Hypothalamus (tissue), 51 donors: ENCODE measurements around the gene RABGAP1L.
"Not testable (repeated sequence)": the region's sequence is repeated elsewhere in the genome, so short reads cannot be mapped to it uniquely, and the experiment has no call there.

Source experiments
- DNase-seq, 51 donors: peaks; one replicate each; lab custom pipeline; 2025; lab: John Stamatoyannopoulos, UW

RABGAP1L gene

GRCh38 chr1:174643206-174643605 lies 483.9 kb downstream of the RABGAP1L start:
- DNase-seq: no peak

DNA sequence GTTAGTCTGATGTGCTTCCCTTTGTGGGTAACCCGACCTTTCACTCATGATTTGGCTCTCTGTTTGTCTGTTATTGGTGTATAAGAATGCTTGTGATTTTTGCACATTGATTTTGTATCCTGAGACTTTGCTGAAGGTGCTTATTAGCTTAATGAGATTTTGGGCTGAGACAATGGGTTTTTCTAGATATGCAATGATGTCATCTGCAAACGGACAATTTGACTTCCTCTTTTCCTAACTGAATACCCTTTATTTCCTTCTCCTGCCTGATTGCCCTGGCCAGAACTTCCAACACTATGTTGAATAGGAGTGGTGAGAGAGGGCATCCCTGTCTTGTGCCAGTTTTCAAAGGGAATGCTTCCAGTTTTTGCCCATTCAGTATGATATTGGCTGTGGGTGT lies 490.3 kb downstream of the RABGAP1L start:
- DNase-seq: not testable (repeated sequence)

- no peak for DNase-seq
Measured at GRCh38 chr1:174652569-174653280, 493.4 kb downstream of the RABGAP1L start.

DNA sequence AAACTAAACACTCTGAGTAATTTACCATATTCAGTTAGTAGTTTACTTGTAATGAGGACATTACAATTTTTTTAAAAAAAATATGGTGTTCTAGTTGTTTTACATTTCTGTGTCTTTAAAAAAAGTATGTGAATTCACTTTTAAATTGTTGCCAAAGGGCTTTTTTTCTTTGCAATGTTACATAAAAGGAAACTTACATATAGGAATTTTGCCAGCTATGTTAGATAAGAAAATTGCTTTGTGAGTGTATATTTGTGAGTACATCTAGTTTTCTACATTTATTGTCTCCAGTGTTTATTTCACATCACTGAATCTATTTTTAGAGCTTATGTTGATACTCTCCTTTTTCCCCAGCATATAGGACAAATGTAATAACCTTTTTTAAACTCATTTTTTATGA lies 495.2 kb downstream of the RABGAP1L start:
- DNase-seq: no peak

GRCh38 chr1:174656409-174657059 lies 497.2 kb downstream of the RABGAP1L start:
- no peak for DNase-seq

- no peak for DNase-seq
Measured at GRCh38 chr1:174657411-174657810, 498.1 kb downstream of the RABGAP1L start.

GRCh38 chr1:174657893-174658292 lies 498.6 kb downstream of the RABGAP1L start:
- DNase-seq: no peak

GRCh38 chr1:174659823-174660222 lies 500.5 kb downstream of the RABGAP1L start:
- DNase-seq: no peak

GRCh38 chr1:174660476-174660875 lies 501.2 kb downstream of the RABGAP1L start:
- DNase-seq: no peak

- no peak for DNase-seq
Measured at GRCh38 chr1:174663358-174663757, 504.0 kb downstream of the RABGAP1L start.

- no peak for DNase-seq
Measured at GRCh38 chr1:174666248-174666647, 506.9 kb downstream of the RABGAP1L start.

DNA sequence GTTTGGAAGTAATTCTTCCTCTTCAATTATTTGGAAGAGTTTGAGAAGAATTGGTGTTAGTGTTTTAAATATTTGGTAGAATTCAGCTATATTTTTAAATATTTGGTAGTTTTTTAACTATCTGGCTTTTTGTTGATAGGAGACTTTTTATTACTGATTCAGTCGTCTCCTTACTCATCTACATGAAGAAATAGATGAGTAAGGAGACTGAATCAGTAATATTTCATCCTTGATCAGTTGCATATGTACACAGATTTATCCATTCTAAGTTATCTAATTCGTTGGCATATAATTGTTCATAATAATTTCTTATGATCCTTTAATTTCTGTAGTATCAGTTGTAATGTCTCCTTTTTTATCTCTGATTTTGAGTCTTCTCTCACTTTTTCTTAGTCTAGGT lies 512.5 kb downstream of the RABGAP1L start:
- DNase-seq: no peak

- no peak for DNase-seq
Measured at GRCh38 chr1:174676856-174677255, 517.5 kb downstream of the RABGAP1L start.

DNA sequence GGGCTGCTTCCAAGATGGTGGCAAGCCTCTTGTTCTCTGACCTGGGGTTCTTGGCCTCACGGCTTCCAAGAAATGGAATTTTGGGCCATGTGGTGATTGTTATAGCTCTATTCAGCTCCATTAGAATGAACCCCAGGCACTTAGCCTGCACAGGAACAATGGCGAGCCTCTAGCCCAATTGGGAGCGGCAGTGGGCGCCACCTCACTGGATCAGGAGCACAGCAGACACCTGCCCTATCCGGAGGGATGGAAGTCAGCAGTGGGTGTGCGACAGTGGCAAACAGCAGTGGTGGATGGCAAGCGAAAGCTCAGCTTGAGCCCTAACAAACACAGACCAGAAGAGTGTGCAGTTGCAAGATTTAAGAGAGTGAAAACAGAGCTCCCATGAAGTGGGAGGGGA lies 519.3 kb downstream of the RABGAP1L start:
- DNase-seq: no peak

- DNase-seq: no peak
Measured at GRCh38 chr1:174680101-174680500, 520.8 kb downstream of the RABGAP1L start.

DNA sequence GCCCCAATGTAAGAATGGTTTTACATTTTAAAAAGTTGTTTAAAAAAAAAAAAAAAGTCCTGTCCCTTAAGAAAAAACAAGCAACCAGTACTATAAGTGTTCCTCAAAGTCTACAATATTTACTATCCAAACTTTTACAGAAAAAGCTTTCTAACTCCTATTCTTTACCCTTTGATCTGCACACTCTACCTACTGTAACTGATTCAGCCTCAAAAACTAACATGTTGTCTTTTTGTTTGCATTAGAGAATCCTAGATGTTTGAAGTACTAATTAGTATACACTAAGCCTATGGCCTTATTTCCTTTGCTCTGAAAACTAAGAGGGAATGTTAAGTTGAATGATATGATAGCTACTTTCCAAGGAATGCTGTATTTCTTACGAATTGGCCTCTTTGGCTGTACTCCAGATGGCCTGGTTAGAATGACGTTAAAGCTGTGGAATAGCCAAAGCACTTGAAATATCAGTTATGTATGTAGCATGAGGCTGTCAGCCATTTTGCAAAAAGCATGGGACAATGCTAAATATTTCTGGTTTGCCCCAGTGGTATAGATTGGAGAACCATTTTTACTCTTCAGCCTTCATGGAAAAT lies 523.2 kb downstream of the RABGAP1L start:
- DNase-seq: no peak

GRCh38 chr1:174686213-174686612 lies 526.9 kb downstream of the RABGAP1L start:
- no peak for DNase-seq

- DNase-seq: no peak
Measured at GRCh38 chr1:174689524-174689923, 530.2 kb downstream of the RABGAP1L start.

GRCh38 chr1:174690266-174690665 lies 530.9 kb downstream of the RABGAP1L start:
- DNase-seq: no peak

DNA sequence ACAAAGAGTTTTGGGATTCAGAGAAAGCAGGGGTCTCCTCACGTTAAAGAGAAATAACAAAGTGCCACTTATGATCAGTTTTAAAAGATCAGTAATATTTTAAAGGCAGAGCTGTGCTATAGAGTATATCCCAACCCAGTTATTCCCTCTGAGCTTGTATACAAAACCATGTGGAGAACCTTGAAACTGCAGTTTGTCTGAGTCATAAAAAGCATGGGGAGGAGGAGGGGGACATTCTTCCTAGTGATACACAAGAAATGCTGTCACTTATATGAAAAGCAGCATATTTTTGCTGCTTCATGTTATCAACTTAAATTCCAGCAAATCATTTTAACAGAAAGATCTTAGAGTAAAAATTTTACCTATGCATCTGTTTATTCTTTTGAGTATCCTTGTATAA lies 533.0 kb downstream of the RABGAP1L start:
- no peak for DNase-seq

GRCh38 chr1:174693085-174693484 lies 533.8 kb downstream of the RABGAP1L start:
- DNase-seq: no peak

GRCh38 chr1:174693539-174693938 lies 534.2 kb downstream of the RABGAP1L start:
- DNase-seq: not testable (repeated sequence)
